WTC11 (cell line): ENCODE measurements around the gene MEGF6. TPM values are rescaled to one million over a fixed set of nuclear protein-coding genes. Genes with fewer than 3 reads are reported as not detected.

Experiments
- ATF1 ChIP-seq: sonication (generic); formaldehyde crosslinking; IDR thresholded peaks from 2 replicates; pipeline ENCODE4 v1.8.1; 2023; ENCODE audit warnings: mild to moderate bottlenecking, moderate library complexity, missing genetic modification reagents
- ATF2 ChIP-seq: sonication (generic); formaldehyde crosslinking; IDR thresholded peaks from 2 replicates; pipeline ENCODE4 v1.8.1; 2022; ENCODE audit warnings: low read depth, missing genetic modification reagents, borderline replicate concordance
- CBFB ChIP-seq: sonication (generic); formaldehyde crosslinking; IDR thresholded peaks from 2 replicates; pipeline ENCODE4 v1.8.1; 2022; ENCODE audit warnings: mild to moderate bottlenecking, low read depth, missing genetic modification reagents
- CREB1 ChIP-seq: sonication (generic); formaldehyde crosslinking; IDR thresholded peaks from 2 replicates; pipeline ENCODE4 v1.8.0; 2023; ENCODE audit warnings: mild to moderate bottlenecking, missing genetic modification reagents
- CTCF ChIP-seq: fragments of 200-600 bp; IDR thresholded peaks from 2 replicates; pipeline ENCODE4 v1.8.0; 2022; ENCODE audit warnings: antibody characterized with exemption
- EMX1 ChIP-seq: fragments of 250-450 bp; sonication (Bioruptor Pico); IDR thresholded peaks from 2 replicates; pipeline ENCODE4 v1.8.0; 2021; ENCODE audit warnings: mild to moderate bottlenecking
- ERG ChIP-seq: fragments of 250-450 bp; sonication (Bioruptor Pico); IDR thresholded peaks from 2 replicates; pipeline ENCODE4 v1.8.0; 2021; ENCODE audit warnings: mild to moderate bottlenecking
- FOXJ3 ChIP-seq: sonication (generic); formaldehyde crosslinking; IDR thresholded peaks from 2 replicates; pipeline ENCODE4 v1.9.0; 2021; ENCODE audit warnings: missing genetic modification reagents, mild to moderate bottlenecking, borderline replicate concordance
- FOXP1 ChIP-seq: sonication (generic); formaldehyde crosslinking; IDR thresholded peaks from 2 replicates; pipeline ENCODE4 v1.8.0; 2022; ENCODE audit warnings: missing genetic modification reagents, mild to moderate bottlenecking, moderate library complexity, borderline replicate concordance
- GTF2I ChIP-seq: fragments of 250-450 bp; sonication (Bioruptor Pico); conservative IDR thresholded peaks from 2 replicates; pipeline ENCODE4 v1.4.0; 2021; ENCODE audit warnings: mild to moderate bottlenecking
- HMGA2 ChIP-seq: fragments of 250-450 bp; sonication (Bioruptor Pico); IDR thresholded peaks from 2 replicates; pipeline ENCODE4 v1.4.0; 2021; ENCODE audit warnings: mild to moderate bottlenecking, moderate library complexity
- HMGXB4 ChIP-seq: sonication (generic); formaldehyde crosslinking; IDR thresholded peaks from 2 replicates; pipeline ENCODE4 v1.8.1; 2023; ENCODE audit warnings: mild to moderate bottlenecking, moderate library complexity, missing genetic modification reagents
- IRF1 ChIP-seq: sonication (generic); formaldehyde crosslinking; IDR thresholded peaks from 2 replicates; pipeline ENCODE4 v1.8.0; 2023; ENCODE audit warnings: missing genetic modification reagents
- MAX ChIP-seq: sonication (generic); formaldehyde crosslinking; IDR thresholded peaks from 2 replicates; pipeline ENCODE4 v1.8.0; 2022; ENCODE audit warnings: mild to moderate bottlenecking, missing genetic modification reagents
- MXD4 ChIP-seq: fragments of 250-450 bp; sonication (Bioruptor Pico); IDR thresholded peaks from 2 replicates; pipeline ENCODE4 v1.8.0; 2021; ENCODE audit warnings: mild to moderate bottlenecking, moderate library complexity, borderline replicate concordance
- MYBL2 ChIP-seq: sonication (generic); formaldehyde crosslinking; IDR thresholded peaks from 2 replicates; pipeline ENCODE4 v1.8.1; 2023; ENCODE audit warnings: mild to moderate bottlenecking, moderate library complexity, missing genetic modification reagents
- NFATC4 ChIP-seq: fragments of 250-450 bp; sonication (Bioruptor Pico); IDR thresholded peaks from 2 replicates; pipeline ENCODE4 v1.9.0; 2021; ENCODE audit warnings: mild to moderate bottlenecking
- NFE2L1 ChIP-seq: sonication (generic); formaldehyde crosslinking; IDR thresholded peaks from 2 replicates; pipeline ENCODE4 v1.8.1; 2023; ENCODE audit warnings: missing genetic modification reagents
- NFYB ChIP-seq: sonication (generic); formaldehyde crosslinking; conservative IDR thresholded peaks from 2 replicates; pipeline ENCODE4 v1.8.0; 2022; ENCODE audit warnings: low read depth, missing genetic modification reagents
- NR1H2 ChIP-seq: sonication (generic); formaldehyde crosslinking; IDR thresholded peaks from 2 replicates; pipeline ENCODE4 v1.9.0; 2021; ENCODE audit warnings: mild to moderate bottlenecking, moderate library complexity, missing genetic modification reagents
- OVOL2 ChIP-seq: fragments of 250-450 bp; sonication (Bioruptor Pico); IDR thresholded peaks from 2 replicates; pipeline ENCODE4 v1.9.0; 2021; ENCODE audit warnings: mild to moderate bottlenecking, borderline replicate concordance
- PREB ChIP-seq: sonication (generic); formaldehyde crosslinking; IDR thresholded peaks from 2 replicates; pipeline ENCODE4 v1.8.1; 2022; ENCODE audit warnings: mild to moderate bottlenecking, missing genetic modification reagents, moderate library complexity, borderline replicate concordance
- PRRX2 ChIP-seq: fragments of 250-450 bp; sonication (Bioruptor Pico); IDR thresholded peaks from 2 replicates; pipeline ENCODE4 v1.8.0; 2021; ENCODE audit warnings: mild to moderate bottlenecking
- RELA ChIP-seq: sonication (generic); formaldehyde crosslinking; IDR thresholded peaks from 2 replicates; pipeline ENCODE4 v1.8.1; 2022; ENCODE audit warnings: missing genetic modification reagents, mild to moderate bottlenecking, borderline replicate concordance
- RORB ChIP-seq: fragments of 250-450 bp; sonication (Bioruptor Pico); IDR thresholded peaks from 2 replicates; pipeline ENCODE4 v1.9.0; 2021; ENCODE audit warnings: mild to moderate bottlenecking
- USF1 ChIP-seq: sonication (generic); formaldehyde crosslinking; IDR thresholded peaks from 2 replicates; pipeline ENCODE4 v1.8.0; 2022; ENCODE audit warnings: mild to moderate bottlenecking, missing genetic modification reagents
- ZMAT4 ChIP-seq: fragments of 250-450 bp; sonication (Bioruptor Pico); IDR thresholded peaks from 2 replicates; pipeline ENCODE4 v1.9.0; 2021; ENCODE audit warnings: mild to moderate bottlenecking
- ZNF121 ChIP-seq: sonication (generic); formaldehyde crosslinking; IDR thresholded peaks from 2 replicates; pipeline ENCODE4 v1.8.0; 2023; ENCODE audit warnings: missing genetic modification reagents
- ZNF317 ChIP-seq: sonication (generic); formaldehyde crosslinking; IDR thresholded peaks from 2 replicates; pipeline ENCODE4 v1.8.1; 2023; ENCODE audit warnings: low read depth, mild to moderate bottlenecking, moderate library complexity, missing genetic modification reagents, borderline replicate concordance
- ZNF396 ChIP-seq: fragments of 250-450 bp; sonication (Bioruptor Pico); IDR thresholded peaks from 2 replicates; pipeline ENCODE4 v1.8.0; 2021; ENCODE audit warnings: mild to moderate bottlenecking, moderate library complexity, borderline replicate concordance
- total RNA-seq: library from RNA; stranded (reverse); gene quantifications from 3 replicates; pipeline ENCODE4 v1.2.3, GENCODE V29; 2021

Gene MEGF6
- total RNA-seq, 1 experiment from 2014 or later, result 24.9 TPM

- no peak; the same call in 1 of the 2 replicates for TF ChIP-seq CTCF
- TF ChIP-seq EMX1 (CRISPR knock-in tag), result no peak
- no peak for TF ChIP-seq FOXJ3 (CRISPR knock-in tag)
- TF ChIP-seq HMGA2, result no peak
- TF ChIP-seq OVOL2, result no peak
- no peak for TF ChIP-seq CREB1
- TF ChIP-seq PREB (CRISPR knock-in tag), result no peak
- no peak for TF ChIP-seq NR1H2
- TF ChIP-seq USF1 (CRISPR knock-in tag), result peak; percentile 87
- TF ChIP-seq NFYB (CRISPR knock-in tag), result no peak
- no peak for TF ChIP-seq RORB (CRISPR knock-in tag)
- TF ChIP-seq CBFB (CRISPR knock-in tag), result no peak
- TF ChIP-seq MYBL2 (CRISPR knock-in tag), result no peak; the same call in 1 of the 2 replicates
- TF ChIP-seq ZNF317 (CRISPR knock-in tag), result no peak
- peak; percentile 80; the same call in 1 of the 2 replicates for TF ChIP-seq NFE2L1 (CRISPR knock-in tag)
- peak; percentile 34; the same call in 1 of the 2 replicates for TF ChIP-seq FOXP1 (CRISPR knock-in tag)
- TF ChIP-seq RELA (CRISPR knock-in tag), result 0 out of 2 replicates have a peak, but pooled peaks have one; percentile 45
- no peak for TF ChIP-seq PRRX2 (CRISPR knock-in tag)
- peak; percentile 88 for TF ChIP-seq MAX (CRISPR knock-in tag)
- no peak for TF ChIP-seq ATF1 (CRISPR knock-in tag)
- TF ChIP-seq ERG, result no peak
- TF ChIP-seq ZMAT4 (CRISPR knock-in tag), result no peak
- peak; percentile 91 for TF ChIP-seq GTF2I (CRISPR knock-in tag)
- no peak for TF ChIP-seq ZNF121 (CRISPR knock-in tag)
- TF ChIP-seq HMGXB4 (CRISPR knock-in tag), result no peak; the same call in 1 of the 2 replicates
- TF ChIP-seq MXD4 (CRISPR knock-in tag), result no peak
- TF ChIP-seq NFATC4 (CRISPR knock-in tag), result no peak
- TF ChIP-seq ZNF396 (CRISPR knock-in tag), result no peak
- TF ChIP-seq IRF1 (CRISPR knock-in tag), result no peak
- no peak for TF ChIP-seq ATF2 (CRISPR knock-in tag)
Measured at GRCh38 chr1:3453891-3454810, 157.2 kb downstream of the MEGF6 start, which contains the start of gene ARHGEF16 (continued).
